ENCODE measurements around the gene TRIM58.

Gene TRIM58, protein sequence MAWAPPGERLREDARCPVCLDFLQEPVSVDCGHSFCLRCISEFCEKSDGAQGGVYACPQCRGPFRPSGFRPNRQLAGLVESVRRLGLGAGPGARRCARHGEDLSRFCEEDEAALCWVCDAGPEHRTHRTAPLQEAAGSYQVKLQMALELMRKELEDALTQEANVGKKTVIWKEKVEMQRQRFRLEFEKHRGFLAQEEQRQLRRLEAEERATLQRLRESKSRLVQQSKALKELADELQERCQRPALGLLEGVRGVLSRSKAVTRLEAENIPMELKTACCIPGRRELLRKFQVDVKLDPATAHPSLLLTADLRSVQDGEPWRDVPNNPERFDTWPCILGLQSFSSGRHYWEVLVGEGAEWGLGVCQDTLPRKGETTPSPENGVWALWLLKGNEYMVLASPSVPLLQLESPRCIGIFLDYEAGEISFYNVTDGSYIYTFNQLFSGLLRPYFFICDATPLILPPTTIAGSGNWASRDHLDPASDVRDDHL

DNA sequence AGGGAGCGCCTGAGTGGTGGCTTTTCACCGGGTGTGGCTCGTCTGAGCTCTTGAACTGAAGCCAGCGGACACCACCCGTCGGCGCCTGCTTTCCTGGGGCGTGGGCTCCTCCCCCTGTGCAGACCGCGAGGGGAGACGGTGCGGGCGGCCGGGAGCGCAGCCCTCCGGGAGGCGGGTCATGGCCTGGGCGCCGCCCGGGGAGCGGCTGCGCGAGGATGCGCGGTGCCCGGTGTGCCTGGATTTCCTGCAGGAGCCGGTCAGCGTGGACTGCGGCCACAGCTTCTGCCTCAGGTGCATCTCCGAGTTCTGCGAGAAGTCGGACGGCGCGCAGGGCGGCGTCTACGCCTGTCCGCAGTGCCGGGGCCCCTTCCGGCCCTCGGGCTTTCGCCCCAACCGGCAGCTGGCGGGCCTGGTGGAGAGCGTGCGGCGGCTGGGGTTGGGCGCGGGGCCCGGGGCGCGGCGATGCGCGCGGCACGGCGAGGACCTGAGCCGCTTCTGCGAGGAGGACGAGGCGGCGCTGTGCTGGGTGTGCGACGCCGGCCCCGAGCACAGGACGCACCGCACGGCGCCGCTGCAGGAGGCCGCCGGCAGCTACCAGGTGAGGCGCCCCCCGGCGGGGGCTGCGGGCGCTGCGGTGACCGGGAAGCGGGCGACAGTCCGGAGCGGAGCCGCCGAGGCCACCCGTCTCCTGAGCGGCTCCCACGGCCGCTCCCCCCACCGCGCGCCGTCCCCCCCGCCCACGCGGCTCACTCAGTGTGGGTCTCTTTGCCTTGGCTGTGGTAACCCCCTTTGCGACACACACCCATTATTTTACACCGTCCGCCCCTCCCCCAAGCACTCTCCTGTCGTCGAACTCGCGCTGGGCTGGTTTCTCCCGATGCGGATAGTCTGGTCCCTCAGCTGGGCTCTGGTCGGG, at the start of gene TRIM58:
TSS of gene TRIM58 (plus strand) at position 119 of the 916 bp plus-strand sequence. CDS start at position 179, 60 bp downstream.
- Histone ChIP-seq H3K4me1 (ENCODE audit: control insufficient read depth in 1 of 2, insufficient read depth in 2 of 2, low read length in 2 of 2) (no peaks in the 10 kb centered on the region), H3K27me3 (ENCODE audit: control insufficient read depth in 1 of 2, insufficient read depth in 2 of 2, low read length in 2 of 2) (no peaks in the 10 kb centered on the region), H3K27ac (ENCODE audit: low read depth, low read length) (no peak within 1 kb of the TSS), H3K9ac (ENCODE audit: low read depth in 1 of 2, low read length in 2 of 2) (no peak within 1 kb of the TSS), H3K4me3 (ENCODE audit: low read depth in 1 of 2, low read length in 2 of 2) (peak within 1 kb of the TSS; percentile 36 to 40), H3K9me3 (ENCODE audit: control insufficient read depth in 1 of 2, low read length in 2 of 2) (peaks cover 9 to 10% of the 10 kb centered on the region in 2 donors), H3K36me3 (ENCODE audit: control insufficient read depth in 1 of 2, insufficient read depth in 2 of 2, low read length in 2 of 2) (no peaks in the 10 kb centered on the region)

DNA sequence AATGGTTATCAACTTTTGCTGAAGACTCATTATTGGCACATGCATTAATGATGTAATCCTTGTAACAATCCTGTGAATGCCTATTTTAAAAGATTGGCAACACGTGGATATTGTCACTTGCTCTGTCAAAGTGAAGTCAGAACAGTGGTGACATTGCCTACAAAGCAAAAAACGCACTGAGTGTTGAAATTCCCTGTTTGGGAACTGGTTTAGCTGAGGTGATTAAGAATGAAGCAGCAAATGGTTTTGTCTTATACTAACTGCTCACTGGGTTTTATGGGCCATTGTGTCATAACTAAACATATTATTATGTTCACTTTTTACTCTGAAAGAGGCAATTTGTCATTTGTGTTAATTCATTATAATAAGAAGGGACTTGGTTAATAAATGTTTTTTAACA, 44.4 kb upstream of the TRIM58 start:
- Histone ChIP-seq H3K36me3 (ENCODE audit: control insufficient read depth in 1 of 2, insufficient read depth in 2 of 2, low read length in 2 of 2) (no peaks in the 10 kb centered on the region), H3K9me3 (ENCODE audit: control insufficient read depth in 1 of 2, low read length in 2 of 2) (peaks cover 4 to 9% of the 10 kb centered on the region in 2 donors), H3K4me3 (ENCODE audit: low read depth in 1 of 2, low read length in 2 of 2) (no peak overlapping the region), H3K27me3 (ENCODE audit: control insufficient read depth in 1 of 2, insufficient read depth in 2 of 2, low read length in 2 of 2) (no peaks in the 10 kb centered on the region), H3K9ac (ENCODE audit: low read depth in 1 of 2, low read length in 2 of 2) (no peak overlapping the region), H3K27ac (ENCODE audit: low read depth, low read length) (no peak overlapping the region), H3K4me1 (ENCODE audit: control insufficient read depth in 1 of 2, insufficient read depth in 2 of 2, low read length in 2 of 2) (no peaks in the 10 kb centered on the region)

DNA sequence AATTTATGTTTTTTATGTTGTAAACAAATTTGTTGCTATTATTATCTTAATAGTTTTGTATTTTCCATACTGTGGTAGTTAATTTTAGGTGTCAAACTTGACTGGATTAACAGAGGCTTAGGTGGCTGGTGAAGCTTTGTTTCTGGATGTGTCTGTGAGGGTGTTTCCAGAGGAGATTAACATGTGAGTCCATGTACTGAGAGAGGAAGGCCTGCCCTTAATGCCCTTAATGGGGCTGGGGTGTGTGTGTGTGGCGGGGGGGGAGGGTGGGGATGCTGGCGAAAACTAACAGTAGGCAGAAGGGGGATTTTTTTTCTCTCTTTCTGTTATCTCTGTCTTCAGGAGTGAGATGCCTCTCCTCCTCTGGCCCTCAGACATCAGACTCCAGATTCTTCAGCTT, 34.9 kb upstream of the TRIM58 start:
- Histone ChIP-seq H3K9me3 (ENCODE audit: control insufficient read depth in 1 of 2, low read length in 2 of 2) (peaks cover 0 to 4% of the 10 kb centered on the region in 2 donors), H3K27me3 (ENCODE audit: control insufficient read depth in 1 of 2, insufficient read depth in 2 of 2, low read length in 2 of 2) (no peaks in the 10 kb centered on the region), H3K36me3 (ENCODE audit: control insufficient read depth in 1 of 2, insufficient read depth in 2 of 2, low read length in 2 of 2) (no peaks in the 10 kb centered on the region), H3K4me1 (ENCODE audit: control insufficient read depth in 1 of 2, insufficient read depth in 2 of 2, low read length in 2 of 2) (no peaks in the 10 kb centered on the region), H3K9ac (ENCODE audit: low read depth in 1 of 2, low read length in 2 of 2) (no peak overlapping the region), H3K4me3 (ENCODE audit: low read depth in 1 of 2, low read length in 2 of 2) (no peak overlapping the region), H3K27ac (ENCODE audit: low read depth, low read length) (no peak overlapping the region)

DNA sequence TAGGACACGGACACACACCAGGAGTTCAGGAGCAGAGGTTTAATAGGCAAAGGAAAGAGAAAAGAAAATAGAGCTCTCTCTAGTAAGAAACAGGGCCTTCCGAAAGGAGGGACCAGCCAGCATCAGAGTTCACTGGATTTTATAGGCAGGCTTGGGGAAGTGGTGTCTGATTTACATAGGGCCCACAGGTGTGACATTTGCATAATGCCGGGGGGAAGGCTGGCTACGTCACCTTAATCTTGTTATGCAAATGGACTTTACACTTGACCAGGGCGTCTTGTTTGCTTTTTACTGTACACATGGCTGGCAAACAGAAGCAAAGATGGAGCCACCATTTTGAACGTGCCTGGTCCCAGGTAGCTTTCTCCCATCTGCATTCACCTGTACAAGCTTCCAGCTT, 33.0 kb upstream of the TRIM58 start, which contains the start of gene OR14A16:
TSS of gene OR14A16 (minus strand) at position 97 of the 400 bp plus-strand sequence. CDS start 8,390 bp downstream, outside the sequence.
- H3K36me3 ChIP-seq (ENCODE audit: control insufficient read depth in 1 of 2, insufficient read depth in 2 of 2, low read length in 2 of 2) = no peaks in the 10 kb centered on the region
- no peaks in the 10 kb centered on the region for H3K27me3 ChIP-seq (ENCODE audit: control insufficient read depth in 1 of 2, insufficient read depth in 2 of 2, low read length in 2 of 2)
- no peak within 1 kb of the TSS for H3K27ac ChIP-seq (ENCODE audit: low read depth, low read length)
- H3K4me1 ChIP-seq (ENCODE audit: control insufficient read depth in 1 of 2, insufficient read depth in 2 of 2, low read length in 2 of 2) = no peaks in the 10 kb centered on the region
- H3K9me3 ChIP-seq (ENCODE audit: control insufficient read depth in 1 of 2, low read length in 2 of 2) = peaks cover 3 to 8% of the 10 kb centered on the region in 2 donors
- H3K9ac ChIP-seq (ENCODE audit: low read depth in 1 of 2, low read length in 2 of 2) = no peak within 1 kb of the TSS
- no peak within 1 kb of the TSS for H3K4me3 ChIP-seq (ENCODE audit: low read depth in 1 of 2, low read length in 2 of 2)

DNA sequence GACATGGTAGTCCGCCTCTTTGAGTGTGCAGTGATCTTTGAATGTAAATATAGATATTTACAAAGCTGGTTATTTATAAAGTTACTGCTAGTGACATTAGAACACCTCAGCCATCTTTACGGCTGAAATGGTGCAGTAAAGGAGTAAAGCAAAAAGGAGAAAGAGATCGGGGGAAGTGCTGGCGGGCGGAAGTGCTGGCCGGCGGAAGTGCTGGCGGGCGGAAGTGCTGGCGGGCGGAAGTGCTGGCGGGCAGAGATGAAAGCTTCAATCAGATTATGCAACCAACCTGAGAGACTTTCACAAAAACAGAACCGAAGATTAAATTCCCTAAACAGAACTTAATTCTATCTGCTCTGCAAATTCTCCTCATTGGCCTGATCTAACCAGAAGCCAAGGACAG, 31.6 kb upstream of the TRIM58 start:
- Histone ChIP-seq H3K9ac (ENCODE audit: low read depth in 1 of 2, low read length in 2 of 2) (no peak overlapping the region), H3K9me3 (ENCODE audit: control insufficient read depth in 1 of 2, low read length in 2 of 2) (peaks cover 6 to 8% of the 10 kb centered on the region in 2 donors), H3K4me1 (ENCODE audit: control insufficient read depth in 1 of 2, insufficient read depth in 2 of 2, low read length in 2 of 2) (no peaks in the 10 kb centered on the region), H3K4me3 (ENCODE audit: low read depth in 1 of 2, low read length in 2 of 2) (no peak overlapping the region), H3K36me3 (ENCODE audit: control insufficient read depth in 1 of 2, insufficient read depth in 2 of 2, low read length in 2 of 2) (no peaks in the 10 kb centered on the region), H3K27ac (ENCODE audit: low read depth, low read length) (no peak overlapping the region), H3K27me3 (ENCODE audit: control insufficient read depth in 1 of 2, insufficient read depth in 2 of 2, low read length in 2 of 2) (no peaks in the 10 kb centered on the region)

DNA sequence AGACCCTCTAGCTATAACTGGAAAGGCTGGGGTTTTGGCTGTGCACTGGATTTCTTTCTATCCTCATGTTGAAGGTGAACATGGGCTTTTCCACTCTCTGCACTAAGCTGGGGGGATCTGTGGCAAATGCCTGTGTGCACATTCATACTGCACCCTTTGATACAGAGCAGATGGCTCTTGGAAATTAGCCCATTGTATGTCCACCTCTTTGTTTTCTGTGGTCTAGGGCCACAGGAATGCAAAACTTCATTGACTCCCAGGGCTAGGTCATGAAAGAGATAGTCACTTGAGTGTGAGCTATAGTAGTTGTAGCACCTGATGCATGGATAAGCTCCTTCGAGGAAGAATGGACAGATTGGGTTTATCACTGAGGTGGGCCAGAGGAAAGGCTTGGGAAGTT, 27.3 kb upstream of the TRIM58 start:
- Histone ChIP-seq H3K36me3 (ENCODE audit: control insufficient read depth in 1 of 2, insufficient read depth in 2 of 2, low read length in 2 of 2) (no peaks in the 10 kb centered on the region), H3K9me3 (ENCODE audit: control insufficient read depth in 1 of 2, low read length in 2 of 2) (peaks cover 8 to 15% of the 10 kb centered on the region in 2 donors), H3K9ac (ENCODE audit: low read depth in 1 of 2, low read length in 2 of 2) (no peak overlapping the region), H3K4me1 (ENCODE audit: control insufficient read depth in 1 of 2, insufficient read depth in 2 of 2, low read length in 2 of 2) (no peaks in the 10 kb centered on the region), H3K27me3 (ENCODE audit: control insufficient read depth in 1 of 2, insufficient read depth in 2 of 2, low read length in 2 of 2) (no peaks in the 10 kb centered on the region), H3K4me3 (ENCODE audit: low read depth in 1 of 2, low read length in 2 of 2) (no peak overlapping the region), H3K27ac (ENCODE audit: low read depth, low read length) (no peak overlapping the region)

DNA sequence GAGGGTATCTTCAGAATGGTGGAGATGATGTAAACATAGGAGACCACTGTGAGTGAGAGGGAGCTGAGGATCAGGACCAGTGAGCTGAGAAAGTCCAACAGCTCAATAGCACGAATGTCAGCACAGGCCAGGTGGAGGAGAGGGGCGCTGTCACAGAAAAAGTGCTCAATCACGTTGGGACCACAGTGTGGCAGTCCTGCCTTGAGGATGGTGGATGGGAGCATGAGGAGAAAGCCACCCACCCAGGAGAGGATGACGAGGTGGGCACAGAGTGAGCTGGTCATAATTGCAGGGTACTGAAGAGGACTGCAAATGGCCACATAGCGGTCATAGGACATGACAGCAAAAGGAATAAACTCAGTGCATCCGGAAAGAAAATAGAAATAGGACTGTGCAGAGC, 23.4 kb upstream of the TRIM58 start:
- Histone ChIP-seq H3K9me3 (ENCODE audit: control insufficient read depth in 1 of 2, low read length in 2 of 2) (peaks cover 7 to 14% of the 10 kb centered on the region in 2 donors), H3K27ac (ENCODE audit: low read depth, low read length) (no peak overlapping the region), H3K9ac (ENCODE audit: low read depth in 1 of 2, low read length in 2 of 2) (no peak overlapping the region), H3K36me3 (ENCODE audit: control insufficient read depth in 1 of 2, insufficient read depth in 2 of 2, low read length in 2 of 2) (no peaks in the 10 kb centered on the region), H3K4me1 (ENCODE audit: control insufficient read depth in 1 of 2, insufficient read depth in 2 of 2, low read length in 2 of 2) (no peaks in the 10 kb centered on the region), H3K4me3 (ENCODE audit: low read depth in 1 of 2, low read length in 2 of 2) (no peak overlapping the region), H3K27me3 (ENCODE audit: control insufficient read depth in 1 of 2, insufficient read depth in 2 of 2, low read length in 2 of 2) (no peaks in the 10 kb centered on the region)

DNA sequence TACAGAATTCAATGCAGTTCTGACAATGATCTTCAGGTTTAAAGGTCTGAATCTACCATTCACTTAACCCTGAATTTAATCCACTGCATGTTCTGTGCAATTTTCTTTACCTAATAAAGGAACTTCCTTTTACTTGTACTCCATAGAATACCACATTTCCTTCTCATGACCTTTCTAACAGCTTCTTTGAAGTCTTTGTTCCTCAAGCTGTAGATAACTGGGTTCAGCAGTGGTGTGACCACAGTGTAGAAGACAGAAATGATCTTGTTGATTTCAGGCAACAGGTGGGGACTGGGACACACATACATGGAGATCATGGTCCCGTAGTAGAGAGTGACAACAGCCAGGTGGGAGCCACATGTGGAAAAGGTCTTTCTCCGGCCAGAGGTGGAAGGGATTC, 16.2 kb upstream of the TRIM58 start:
- Histone ChIP-seq H3K9me3 (ENCODE audit: control insufficient read depth in 1 of 2, low read length in 2 of 2) (peaks cover 0 to 5% of the 10 kb centered on the region in 2 donors), H3K9ac (ENCODE audit: low read depth in 1 of 2, low read length in 2 of 2) (no peak overlapping the region), H3K4me3 (ENCODE audit: low read depth in 1 of 2, low read length in 2 of 2) (no peak overlapping the region), H3K4me1 (ENCODE audit: control insufficient read depth in 1 of 2, insufficient read depth in 2 of 2, low read length in 2 of 2) (no peaks in the 10 kb centered on the region), H3K27me3 (ENCODE audit: control insufficient read depth in 1 of 2, insufficient read depth in 2 of 2, low read length in 2 of 2) (no peaks in the 10 kb centered on the region), H3K27ac (ENCODE audit: low read depth, low read length) (no peak overlapping the region), H3K36me3 (ENCODE audit: control insufficient read depth in 1 of 2, insufficient read depth in 2 of 2, low read length in 2 of 2) (no peaks in the 10 kb centered on the region)

DNA sequence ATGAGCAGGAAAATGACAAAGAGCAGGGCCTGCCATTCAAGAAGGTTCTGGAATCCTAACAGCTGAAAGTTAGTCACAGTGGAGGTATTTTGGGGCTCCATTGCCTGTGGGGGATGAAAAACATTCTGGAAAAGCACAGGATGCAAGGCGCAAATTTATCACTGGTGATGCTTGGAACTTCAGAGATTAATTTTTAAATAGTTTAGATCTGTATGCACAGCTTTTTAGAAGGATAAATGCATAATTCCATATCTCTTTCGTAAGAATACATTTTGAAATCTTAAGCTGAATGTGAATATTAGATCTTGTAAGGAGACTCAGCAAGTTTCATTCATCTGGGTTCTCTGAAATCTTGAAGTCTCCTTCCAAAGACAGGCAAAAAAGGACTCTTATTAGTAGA, 15.2 kb upstream of the TRIM58 start, which contains the start of gene OR11L1:
TSS of gene OR11L1 (minus strand) at position 101 of the 400 bp plus-strand sequence. CDS start at position 101, 0 bp downstream.
- H3K9ac ChIP-seq (ENCODE audit: low read depth in 1 of 2, low read length in 2 of 2) = no peak within 1 kb of the TSS
- no peaks in the 10 kb centered on the region for H3K4me1 ChIP-seq (ENCODE audit: control insufficient read depth in 1 of 2, insufficient read depth in 2 of 2, low read length in 2 of 2)
- H3K27me3 ChIP-seq (ENCODE audit: control insufficient read depth in 1 of 2, insufficient read depth in 2 of 2, low read length in 2 of 2) = no peaks in the 10 kb centered on the region
- no peak within 1 kb of the TSS for H3K27ac ChIP-seq (ENCODE audit: low read depth, low read length)
- no peak within 1 kb of the TSS for H3K4me3 ChIP-seq (ENCODE audit: low read depth in 1 of 2, low read length in 2 of 2)
- peaks cover 0 to 4% of the 10 kb centered on the region in 2 donors for H3K9me3 ChIP-seq (ENCODE audit: control insufficient read depth in 1 of 2, low read length in 2 of 2)
- H3K36me3 ChIP-seq (ENCODE audit: control insufficient read depth in 1 of 2, insufficient read depth in 2 of 2, low read length in 2 of 2) = no peaks in the 10 kb centered on the region

DNA sequence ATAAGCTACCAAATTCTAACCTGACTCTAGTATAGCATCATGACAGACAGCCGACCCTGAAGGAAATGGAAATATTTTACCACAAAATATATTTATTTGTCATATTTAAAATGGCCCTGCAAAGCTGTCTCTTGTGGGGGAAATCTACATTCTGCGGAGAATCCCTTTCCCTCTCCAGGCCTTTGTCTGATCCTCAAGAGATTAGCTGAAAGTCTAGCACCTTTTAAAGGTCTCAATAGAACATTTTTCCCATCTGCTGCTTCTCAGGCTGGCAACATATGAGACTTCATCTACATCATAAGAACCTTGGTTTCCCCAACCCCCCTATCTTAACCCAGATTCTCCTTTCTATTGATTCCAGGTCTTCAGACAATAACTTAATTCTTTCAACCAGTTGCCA, 13.6 kb upstream of the TRIM58 start:
- Histone ChIP-seq H3K9me3 (ENCODE audit: control insufficient read depth in 1 of 2, low read length in 2 of 2) (peaks cover under 1 to 3% of the 10 kb centered on the region in 2 donors), H3K4me3 (ENCODE audit: low read depth in 1 of 2, low read length in 2 of 2) (no peak overlapping the region), H3K27ac (ENCODE audit: low read depth, low read length) (no peak overlapping the region), H3K36me3 (ENCODE audit: control insufficient read depth in 1 of 2, insufficient read depth in 2 of 2, low read length in 2 of 2) (no peaks in the 10 kb centered on the region), H3K9ac (ENCODE audit: low read depth in 1 of 2, low read length in 2 of 2) (no peak overlapping the region), H3K4me1 (ENCODE audit: control insufficient read depth in 1 of 2, insufficient read depth in 2 of 2, low read length in 2 of 2) (no peaks in the 10 kb centered on the region), H3K27me3 (ENCODE audit: control insufficient read depth in 1 of 2, insufficient read depth in 2 of 2, low read length in 2 of 2) (no peaks in the 10 kb centered on the region)
